Neural cell (in vitro differentiated cells): ENCODE results near the gene SLC8A3.

Experiments used
- CTCF ChIP-seq: fragments of 450-650 bp; IDR thresholded peaks from 2 replicates; pipeline ENCODE4 v1.5.1; 2014; ENCODE audit warnings: antibody characterized with exemption, mild to moderate bottlenecking, moderate library complexity; ENCODE audit not compliant: poor library complexity, severe bottlenecking
- EZH2 ChIP-seq: fragments of 200-600, 300-800 bp; shearing (Covaris generic), sonication (generic); IDR thresholded peaks from 2 replicates; pipeline ENCODE4 v1.6.1; 2014; ENCODE audit warnings: antibody characterized with exemption, low read length, borderline replicate concordance, mild to moderate bottlenecking; ENCODE audit not compliant: insufficient read depth, poor library complexity, severe bottlenecking
- MXI1 ChIP-seq: fragments of 450-650 bp; conservative IDR thresholded peaks from 2 replicates; pipeline ENCODE4 v1.6.1; 2014; ENCODE audit warnings: antibody characterized with exemption, mild to moderate bottlenecking; ENCODE audit not compliant: poor library complexity, severe bottlenecking
- POLR2AphosphoS5 ChIP-seq: IDR thresholded peaks from 2 replicates; pipeline ENCODE4 v1.6.1; 2012
- RAD21 ChIP-seq: fragments of 450-650 bp; conservative IDR thresholded peaks from 2 replicates; pipeline ENCODE4 v1.6.1; 2014; ENCODE audit warnings: antibody characterized with exemption, mild to moderate bottlenecking, moderate library complexity
- REST ChIP-seq: IDR thresholded peaks from 2 replicates; pipeline ENCODE4 v1.6.1; 2012; ENCODE audit warnings: borderline replicate concordance
- TAF1 ChIP-seq: IDR thresholded peaks from 2 replicates; pipeline ENCODE4 v1.6.1; 2012; ENCODE audit warnings: low read depth

- TF ChIP-seq CTCF: no peak
- TF ChIP-seq RAD21: no peak
- no peak for TF ChIP-seq POLR2AphosphoS5
- TF ChIP-seq REST: no peak
- TF ChIP-seq EZH2: no peak
- TF ChIP-seq TAF1: no peak
- no peak for TF ChIP-seq MXI1
These were observed 164.9 kb downstream of the SLC8A3 start for GRCh38 chr14:70023871-70024270.
